PFSK-1 (cell line): Measurements from ENCODE around the gene TRMT44.

ENCODE experiments used
- FOXP2 ChIP-seq: optimal IDR thresholded peaks from 2 replicates; pipeline ENCODE3; 2011; ENCODE audit warnings: borderline replicate concordance, control low read depth, inconsistent platforms; ENCODE audit not compliant: insufficient read depth; ENCODE audit errors: extremely low read length, extremely low read depth
- POLR2AphosphoS5 ChIP-seq: IDR thresholded peaks from 2 replicates; pipeline ENCODE4 v1.6.1; 2012; ENCODE audit warnings: low read depth, mild to moderate bottlenecking, control low read depth, low read length, moderate library complexity
- SIN3A ChIP-seq: IDR thresholded peaks from 2 replicates; pipeline ENCODE4 v1.6.1; 2012; ENCODE audit warnings: mild to moderate bottlenecking, low read length, moderate library complexity, borderline replicate concordance; ENCODE audit not compliant: insufficient read depth
- TAF1 ChIP-seq: IDR thresholded peaks from 2 replicates; pipeline ENCODE4 v1.6.1; 2012; ENCODE audit warnings: low read length, control low read depth, borderline replicate concordance; ENCODE audit not compliant: insufficient read depth
- TF ChIP-seq, protein P1 (sequence below), 2 experiments: IDR thresholded peaks; 2 replicates each; pipeline versions ENCODE4 v1.6.1 to v1.8.0; 2011 to 2012; ENCODE audit warnings: low read depth in 2 of 2, low read length in 2 of 2, control low read depth in 1 of 2, inconsistent platforms in 1 of 2, mild to moderate bottlenecking in 1 of 2, moderate library complexity in 1 of 2; ENCODE audit not compliant: insufficient read depth in 1 of 2

The TRMT44 gene

DNA sequence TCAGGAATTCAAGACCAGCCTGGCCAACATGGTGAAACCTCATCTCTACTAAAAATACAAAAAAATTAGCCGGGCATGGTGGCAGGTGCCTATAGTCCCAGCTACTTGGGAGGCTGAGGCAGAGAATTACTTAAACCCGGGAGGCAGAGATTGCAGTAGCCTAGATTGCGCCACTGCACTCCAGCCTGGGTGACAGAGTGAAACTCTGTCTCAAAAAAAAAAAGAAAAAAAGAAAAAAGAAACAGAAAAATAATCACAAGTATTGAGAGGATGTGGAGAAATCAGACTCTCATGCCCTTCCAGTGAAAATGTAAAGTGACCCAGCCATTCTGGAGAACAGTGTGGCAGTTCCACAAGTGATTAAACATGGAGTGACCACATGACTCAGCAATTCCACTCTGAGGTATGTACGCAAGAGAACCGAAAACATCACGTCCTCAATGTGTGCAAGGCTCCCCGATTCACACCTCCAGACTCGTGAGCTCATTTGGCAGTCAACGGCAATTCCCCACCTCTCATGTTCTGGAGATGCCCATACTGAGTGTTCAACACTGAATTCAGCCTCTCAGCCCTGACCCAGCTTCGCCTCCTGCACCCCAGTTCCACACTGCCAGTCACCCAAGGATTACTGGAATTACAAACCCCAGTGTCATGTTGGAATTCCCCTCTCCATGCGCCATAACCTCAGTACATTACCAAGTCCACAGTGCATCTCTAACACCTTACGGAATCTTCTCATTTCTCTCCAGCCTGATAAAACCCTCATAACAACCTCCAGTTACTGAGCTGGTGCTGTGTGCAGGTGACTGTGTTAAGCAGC is 21.1 kb upstream of the TRMT44 start:
- TF ChIP-seq, protein P1, sequence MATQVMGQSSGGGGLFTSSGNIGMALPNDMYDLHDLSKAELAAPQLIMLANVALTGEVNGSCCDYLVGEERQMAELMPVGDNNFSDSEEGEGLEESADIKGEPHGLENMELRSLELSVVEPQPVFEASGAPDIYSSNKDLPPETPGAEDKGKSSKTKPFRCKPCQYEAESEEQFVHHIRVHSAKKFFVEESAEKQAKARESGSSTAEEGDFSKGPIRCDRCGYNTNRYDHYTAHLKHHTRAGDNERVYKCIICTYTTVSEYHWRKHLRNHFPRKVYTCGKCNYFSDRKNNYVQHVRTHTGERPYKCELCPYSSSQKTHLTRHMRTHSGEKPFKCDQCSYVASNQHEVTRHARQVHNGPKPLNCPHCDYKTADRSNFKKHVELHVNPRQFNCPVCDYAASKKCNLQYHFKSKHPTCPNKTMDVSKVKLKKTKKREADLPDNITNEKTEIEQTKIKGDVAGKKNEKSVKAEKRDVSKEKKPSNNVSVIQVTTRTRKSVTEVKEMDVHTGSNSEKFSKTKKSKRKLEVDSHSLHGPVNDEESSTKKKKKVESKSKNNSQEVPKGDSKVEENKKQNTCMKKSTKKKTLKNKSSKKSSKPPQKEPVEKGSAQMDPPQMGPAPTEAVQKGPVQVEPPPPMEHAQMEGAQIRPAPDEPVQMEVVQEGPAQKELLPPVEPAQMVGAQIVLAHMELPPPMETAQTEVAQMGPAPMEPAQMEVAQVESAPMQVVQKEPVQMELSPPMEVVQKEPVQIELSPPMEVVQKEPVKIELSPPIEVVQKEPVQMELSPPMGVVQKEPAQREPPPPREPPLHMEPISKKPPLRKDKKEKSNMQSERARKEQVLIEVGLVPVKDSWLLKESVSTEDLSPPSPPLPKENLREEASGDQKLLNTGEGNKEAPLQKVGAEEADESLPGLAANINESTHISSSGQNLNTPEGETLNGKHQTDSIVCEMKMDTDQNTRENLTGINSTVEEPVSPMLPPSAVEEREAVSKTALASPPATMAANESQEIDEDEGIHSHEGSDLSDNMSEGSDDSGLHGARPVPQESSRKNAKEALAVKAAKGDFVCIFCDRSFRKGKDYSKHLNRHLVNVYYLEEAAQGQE (IDR thresholded peaks at IDR 0.05; ENCODE audit: insufficient read depth in 1 of 2, low read depth in 2 of 2, low read length in 2 of 2) = no peak
- no peak for TF ChIP-seq POLR2AphosphoS5
- no peak for TF ChIP-seq SIN3A
- no peak for TF ChIP-seq FOXP2
- no peak for TF ChIP-seq TAF1

DNA sequence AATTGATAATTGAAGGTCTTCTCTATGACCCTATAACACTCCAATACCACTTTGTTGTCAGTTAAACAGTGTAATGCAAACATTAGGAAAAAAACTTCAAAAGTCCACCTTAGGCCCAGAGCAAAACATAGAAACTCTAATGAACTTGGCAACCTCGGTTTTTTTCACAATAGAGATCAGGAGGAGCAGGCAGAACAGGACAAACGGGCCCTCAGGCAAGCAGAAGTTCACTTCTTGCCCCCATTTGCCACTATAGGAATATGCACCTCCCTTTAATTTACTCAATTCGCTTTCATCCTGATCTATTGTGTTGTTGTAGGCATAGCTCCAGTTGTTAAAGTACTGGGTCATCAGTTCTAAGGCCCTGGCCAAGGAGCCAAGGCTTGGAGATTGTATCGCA is 18.2 kb upstream of the TRMT44 start:
- no peak for TF ChIP-seq FOXP2
- no peak for TF ChIP-seq SIN3A
- TF ChIP-seq TAF1 = no peak
- TF ChIP-seq POLR2AphosphoS5 = no peak
- TF ChIP-seq, protein P1 (IDR thresholded peaks at IDR 0.05; ENCODE audit: insufficient read depth in 1 of 2, low read depth in 2 of 2, low read length in 2 of 2) = no peak

DNA sequence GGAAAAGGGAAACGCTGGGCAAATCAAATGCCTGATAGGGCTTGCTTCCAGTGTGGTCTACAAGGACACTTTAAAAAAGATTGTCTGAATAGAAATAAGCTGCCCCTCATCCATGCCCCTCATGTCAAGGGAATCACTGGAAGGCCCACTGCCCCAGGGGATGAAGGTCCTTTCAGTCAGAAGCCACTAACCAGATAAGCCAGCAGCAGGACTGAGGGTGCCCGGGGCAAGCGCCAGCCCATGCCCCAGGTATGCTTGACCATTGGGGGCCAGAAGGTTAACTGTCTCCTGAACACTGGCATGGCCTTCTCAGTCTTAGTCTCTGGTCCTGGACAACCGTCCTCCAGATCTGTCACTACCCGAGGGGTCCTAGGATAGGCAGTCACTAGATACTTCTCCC is 17.8 kb upstream of the TRMT44 start:
- TF ChIP-seq, protein P1 (IDR thresholded peaks at IDR 0.05; ENCODE audit: insufficient read depth in 1 of 2, low read depth in 2 of 2, low read length in 2 of 2) = no peak
- TF ChIP-seq TAF1 = no peak
- no peak for TF ChIP-seq FOXP2
- no peak for TF ChIP-seq SIN3A
- TF ChIP-seq POLR2AphosphoS5 = no peak

DNA sequence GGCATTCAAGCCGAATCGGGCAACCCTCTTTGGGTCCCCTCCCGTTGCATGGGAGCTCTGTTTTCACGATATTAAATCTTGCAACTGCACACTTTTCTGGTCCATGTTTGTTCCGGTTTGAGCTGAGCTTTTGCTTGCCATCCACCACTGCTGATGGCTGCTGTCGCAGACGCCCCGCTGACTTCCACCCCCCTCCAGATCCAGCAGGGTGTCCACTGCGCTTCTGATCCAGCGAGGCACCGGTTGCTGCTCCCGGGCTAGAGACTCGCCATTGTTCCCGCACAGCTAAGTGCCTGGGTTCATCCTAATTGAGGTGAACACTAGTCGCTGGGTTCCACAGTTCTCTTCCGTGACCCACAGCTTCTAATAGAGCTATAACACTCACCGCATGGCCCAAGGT is 13.3 kb upstream of the TRMT44 start:
- no peak for TF ChIP-seq POLR2AphosphoS5
- TF ChIP-seq SIN3A = no peak
- TF ChIP-seq, protein P1 (IDR thresholded peaks at IDR 0.05; ENCODE audit: insufficient read depth in 1 of 2, low read depth in 2 of 2, low read length in 2 of 2) = no peak
- TF ChIP-seq FOXP2 = no peak
- TF ChIP-seq TAF1 = no peak
